ENCODE results near the gene ARHGEF37. TPM values are rescaled to one million over a fixed set of nuclear protein-coding genes. Genes with fewer than 3 reads are reported as not detected.
A peak's percentile ranks its signal among the peaks of the same experiment; 100 is the strongest.

ARHGEF37 gene
- total and polyA plus RNA-seq, 2 of the 8 experiments (the other 6 are each of a cell fraction or from before 2014, with no cell fraction given): 0.21 to 0.48 TPM

DNA sequence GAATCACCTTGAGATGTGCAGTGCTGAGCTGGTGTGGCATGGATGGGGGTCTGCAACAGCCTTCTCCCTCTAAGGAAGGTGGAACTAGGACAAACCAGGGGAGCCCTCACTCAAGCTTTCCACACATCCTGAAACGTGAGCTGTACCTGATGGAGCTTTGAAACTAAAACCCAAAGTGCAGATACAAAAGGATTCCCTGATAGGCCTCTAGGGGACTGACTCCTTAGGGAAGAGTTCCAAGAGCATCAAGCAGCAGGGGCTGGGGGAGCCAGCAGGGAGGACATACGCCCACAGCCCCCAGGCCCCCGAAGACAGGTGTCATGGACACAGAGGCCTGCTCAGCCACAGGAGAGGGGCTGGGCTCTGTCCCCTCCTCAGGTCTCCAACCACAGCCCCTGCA, 17.7 kb downstream of the ARHGEF37 start:
- H3K79me1 ChIP-seq (ENCODE audit: low read depth, low read length): no peaks in the 10 kb centered on the region
- H2BK20ac ChIP-seq (ENCODE audit: low read length): no peak overlapping the region
- no peak overlapping the region for H3K27ac ChIP-seq (ENCODE audit: low read depth, low read length)
- no peak overlapping the region for H2BK5ac ChIP-seq (ENCODE audit: low read depth, low read length)
- no peaks in the 10 kb centered on the region for H3K9me3 ChIP-seq (ENCODE audit: insufficient read depth in 2 of 2, low read depth in 1 of 2, low read length in 1 of 2)
- no peak overlapping the region for H4K8ac ChIP-seq (ENCODE audit: extremely low read depth, insufficient read depth, low read length)
- H2AK5ac ChIP-seq (ENCODE audit: low read depth, low read length): no peak overlapping the region
- H3K23ac ChIP-seq (ENCODE audit: insufficient read length): no peak overlapping the region
- no peak overlapping the region for H3K56ac ChIP-seq (replicated peaks; ENCODE audit: insufficient read length, low read depth, low read length)
- no peak overlapping the region for H3K4ac ChIP-seq (replicated peaks; ENCODE audit: insufficient read length, low read depth, low read length)
- H3K4me2 ChIP-seq (ENCODE audit: insufficient read depth in 1 of 2, low read depth in 2 of 2, low read length in 2 of 2): no peak overlapping the region
- CTCF ChIA-PET (ENCODE audit: partially characterized antibody): interaction anchor here (0.6 to 3.8 kb wide), 12 partner anchors 11 to 273 kb away, joined by 3 to 19 read pairs (median 4); partner anchors contain the start of gene ARHGEF37
- H4K20me1 ChIP-seq (replicated peaks in 1 of 2; ENCODE audit: control insufficient read depth in 1 of 2, insufficient read depth in 2 of 2, low read length in 2 of 2): no peaks in the 10 kb centered on the region
- WGBS, 2 experiments (ENCODE audit: extremely low coverage in 1 of 2, insufficient coverage in 1 of 2, insufficient read length in 1 of 2, insufficient replicate concordance in 2 of 2, low coverage in 1 of 2, low lambda C conversion rate in 2 of 2, missing lambda C conversion rate in 1 of 2): 63% methylated on average over 3 of the region's 3 CpGs; no CpG with 5 or more reads in 1 of the 2 experiments
- no peaks in the 10 kb centered on the region for H3K79me2 ChIP-seq (ENCODE audit: control insufficient read depth in 1 of 2, insufficient read depth in 2 of 2, low read length in 2 of 2)
- DNase-seq (ENCODE audit: low read depth in 1 of 2, low spot score in 2 of 2) (no peak), FAIRE-seq (no peak)
- no peak overlapping the region for H4K91ac ChIP-seq (replicated peaks; ENCODE audit: insufficient read length, low read length)
- no peaks in the 10 kb centered on the region for H3K36me3 ChIP-seq (ENCODE audit: control insufficient read depth in 2 of 4, insufficient read depth in 4 of 4, low read length in 3 of 4)
- H4K5ac ChIP-seq (ENCODE audit: insufficient read length, low read depth, low read length): no peak overlapping the region
- H3K27me3 ChIP-seq (replicated peaks in 1 of 4; ENCODE audit: control insufficient read depth in 3 of 4, extremely low read depth in 1 of 4, insufficient read depth in 3 of 4, low read length in 3 of 4): no peaks in the 10 kb centered on the region
- no peak overlapping the region for H2BK15ac ChIP-seq (ENCODE audit: low read length)
- H3K23me2 ChIP-seq (ENCODE audit: low read depth, low read length): no peaks in the 10 kb centered on the region; the same call in 1 of the 2 replicates
- no peak overlapping the region for H3K4me3 ChIP-seq (ENCODE audit: extremely low read depth in 1 of 4, insufficient read depth in 2 of 4, low read depth in 3 of 4, low read length in 4 of 4)
- no peak overlapping the region for H3K18ac ChIP-seq (ENCODE audit: extremely low read depth, low read length)
- H3K14ac ChIP-seq (ENCODE audit: insufficient read length): no peak overlapping the region
- no peak overlapping the region for H3K9ac ChIP-seq (replicated peaks in 1 of 4; ENCODE audit: extremely low read depth in 1 of 4, low read depth in 3 of 4, low read length in 3 of 4)
- peak overlapping the region; percentile 76; the same call in 1 of the 2 replicates for H2AFZ ChIP-seq (ENCODE audit: low read length)
- H2BK12ac ChIP-seq (ENCODE audit: low read depth, low read length): no peak overlapping the region
- TF ChIP-seq CREB1 (IDR thresholded peaks at IDR 0.05): no peak
- TF ChIP-seq NANOG (IDR thresholded peaks at IDR 0.05; ENCODE audit: insufficient read depth, low read depth, low read length, poor library complexity, severe bottlenecking): no peak
- TF ChIP-seq, protein P1, sequence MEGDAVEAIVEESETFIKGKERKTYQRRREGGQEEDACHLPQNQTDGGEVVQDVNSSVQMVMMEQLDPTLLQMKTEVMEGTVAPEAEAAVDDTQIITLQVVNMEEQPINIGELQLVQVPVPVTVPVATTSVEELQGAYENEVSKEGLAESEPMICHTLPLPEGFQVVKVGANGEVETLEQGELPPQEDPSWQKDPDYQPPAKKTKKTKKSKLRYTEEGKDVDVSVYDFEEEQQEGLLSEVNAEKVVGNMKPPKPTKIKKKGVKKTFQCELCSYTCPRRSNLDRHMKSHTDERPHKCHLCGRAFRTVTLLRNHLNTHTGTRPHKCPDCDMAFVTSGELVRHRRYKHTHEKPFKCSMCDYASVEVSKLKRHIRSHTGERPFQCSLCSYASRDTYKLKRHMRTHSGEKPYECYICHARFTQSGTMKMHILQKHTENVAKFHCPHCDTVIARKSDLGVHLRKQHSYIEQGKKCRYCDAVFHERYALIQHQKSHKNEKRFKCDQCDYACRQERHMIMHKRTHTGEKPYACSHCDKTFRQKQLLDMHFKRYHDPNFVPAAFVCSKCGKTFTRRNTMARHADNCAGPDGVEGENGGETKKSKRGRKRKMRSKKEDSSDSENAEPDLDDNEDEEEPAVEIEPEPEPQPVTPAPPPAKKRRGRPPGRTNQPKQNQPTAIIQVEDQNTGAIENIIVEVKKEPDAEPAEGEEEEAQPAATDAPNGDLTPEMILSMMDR (IDR thresholded peaks at IDR 0.05; ENCODE audit: control extremely low read depth in 1 of 3, insufficient read depth in 1 of 3, low read depth in 1 of 3, low read length in 3 of 3): peak; percentile 4 to 45 (median 27); a peak in 3 of 4 replicates
- no peak overlapping the region for H2BK120ac ChIP-seq (replicated peaks; ENCODE audit: low read depth, low read length)
- POLR2A ChIA-PET (ENCODE audit: partially characterized antibody): interaction anchor here (1.1 kb wide), 1 partner anchor 10 kb away, joined by 3 read pairs; no protein-coding TSS in a partner anchor
- H3K4me1 ChIP-seq (replicated peaks in 1 of 4; ENCODE audit: control insufficient read depth in 3 of 4, insufficient read depth in 4 of 4, low read length in 3 of 4): peaks cover 0 to 3% (median 0%) of the 10 kb centered on the region in 4 experiments; a peak in 2 of 7 replicates
